Activated naive CD4-positive, alpha-beta T cell treated with anti-CD3 and anti-CD28 coated beads, Interleukin-2, amount 50 U/mL, for 24 hours (primary cell): ENCODE data around the gene ZNF761.
"Not testable (repeated sequence)": the region's sequence is repeated elsewhere in the genome, so short reads cannot be mapped to it uniquely, and the experiment has no call there.

Experiments used
- H3K27ac Mint-ChIP-seq: one replicate; pipeline ENCODE4 v1.8.0; 2021; ENCODE audit warnings: mild to moderate bottlenecking, mixed read lengths
- H3K27me3 Mint-ChIP-seq: one replicate; pipeline ENCODE4 v1.8.0; 2021; ENCODE audit warnings: mixed read lengths
- H3K36me3 Mint-ChIP-seq: one replicate; pipeline ENCODE4 v1.8.0; 2021; ENCODE audit warnings: mixed read lengths
- H3K4me1 Mint-ChIP-seq: one replicate; pipeline ENCODE4 v1.8.0; 2021; ENCODE audit warnings: mixed read lengths
- H3K4me3 Mint-ChIP-seq: one replicate; pipeline ENCODE4 v1.8.0; 2021; ENCODE audit warnings: mild to moderate bottlenecking, mixed read lengths
- H3K9me3 Mint-ChIP-seq: one replicate; pipeline ENCODE4 v1.8.0; 2021; ENCODE audit warnings: mixed read lengths

The ZNF761 gene

DNA sequence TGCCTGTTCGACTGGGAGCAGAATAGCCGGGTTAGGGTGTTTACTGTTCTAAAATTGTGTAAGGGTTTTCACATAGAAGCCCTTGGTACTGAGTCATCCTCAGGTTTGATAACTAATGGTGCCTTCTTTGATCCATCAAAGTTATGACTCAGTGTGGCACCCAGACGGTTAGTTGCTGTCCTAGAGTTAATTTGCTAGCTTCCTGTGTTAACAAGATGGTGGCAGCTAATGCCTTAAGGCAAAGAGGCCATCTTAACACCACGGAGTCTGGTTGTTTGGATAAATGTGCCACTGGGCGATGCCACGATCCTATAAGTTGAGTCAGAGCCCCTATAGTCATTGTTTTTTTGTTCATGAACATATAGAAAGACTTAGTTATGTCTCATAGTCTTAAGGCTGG, 43.7 kb downstream of the ZNF761 start:
- H3K27ac Mint-ChIP-seq, H3K4me3 Mint-ChIP-seq, H3K27me3 Mint-ChIP-seq, H3K9me3 Mint-ChIP-seq: not testable (repeated sequence)
- peaks cover 15% of the 10 kb centered on the region for H3K4me1 Mint-ChIP-seq
- H3K36me3 Mint-ChIP-seq = peaks cover 70% of the 10 kb centered on the region

- not testable (repeated sequence) for H3K27me3 Mint-ChIP-seq, H3K4me3 Mint-ChIP-seq, H3K4me1 Mint-ChIP-seq, H3K27ac Mint-ChIP-seq
- peaks cover 12% of the 10 kb centered on the region for H3K9me3 Mint-ChIP-seq
- peaks cover 77% of the 10 kb centered on the region for H3K36me3 Mint-ChIP-seq
These were observed 52.0 kb downstream of the ZNF761 start for GRCh38 chr19:53483751-53484150.

- H3K36me3 Mint-ChIP-seq = peaks cover 71% of the 10 kb centered on the region
- H3K4me1 Mint-ChIP-seq = no peaks in the 10 kb centered on the region
- no peak overlapping the region for H3K4me3 Mint-ChIP-seq
- no peak overlapping the region for H3K27ac Mint-ChIP-seq
- H3K27me3 Mint-ChIP-seq = no peaks in the 10 kb centered on the region
- peaks cover 7% of the 10 kb centered on the region for H3K9me3 Mint-ChIP-seq
These were observed 53.5 kb downstream of the ZNF761 start for GRCh38 chr19:53485046-53486004.

DNA sequence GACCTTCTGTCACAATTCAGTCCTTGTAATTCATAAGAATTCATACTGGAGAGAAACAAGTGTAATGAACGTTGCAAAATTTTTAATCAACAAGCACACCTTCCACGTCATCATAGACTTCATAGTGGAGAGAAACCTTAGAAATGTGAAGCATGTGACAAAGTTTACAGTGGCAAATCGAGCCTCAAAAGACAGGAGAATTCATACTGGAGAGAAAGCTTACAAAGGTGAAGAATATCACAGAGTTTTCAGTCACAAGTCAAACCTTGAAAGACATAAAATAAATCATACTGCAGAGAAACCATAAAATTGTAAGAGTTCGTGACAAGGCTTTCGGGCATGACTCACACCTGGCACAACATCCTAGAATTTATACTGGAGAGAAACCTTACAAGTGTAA, 60.4 kb downstream of the ZNF761 start:
- H3K4me3 Mint-ChIP-seq = no peak overlapping the region
- no peaks in the 10 kb centered on the region for H3K27me3 Mint-ChIP-seq
- no peaks in the 10 kb centered on the region for H3K4me1 Mint-ChIP-seq
- H3K27ac Mint-ChIP-seq = no peak overlapping the region
- H3K9me3 Mint-ChIP-seq = peaks cover 32% of the 10 kb centered on the region
- H3K36me3 Mint-ChIP-seq = peaks cover 61% of the 10 kb centered on the region

DNA sequence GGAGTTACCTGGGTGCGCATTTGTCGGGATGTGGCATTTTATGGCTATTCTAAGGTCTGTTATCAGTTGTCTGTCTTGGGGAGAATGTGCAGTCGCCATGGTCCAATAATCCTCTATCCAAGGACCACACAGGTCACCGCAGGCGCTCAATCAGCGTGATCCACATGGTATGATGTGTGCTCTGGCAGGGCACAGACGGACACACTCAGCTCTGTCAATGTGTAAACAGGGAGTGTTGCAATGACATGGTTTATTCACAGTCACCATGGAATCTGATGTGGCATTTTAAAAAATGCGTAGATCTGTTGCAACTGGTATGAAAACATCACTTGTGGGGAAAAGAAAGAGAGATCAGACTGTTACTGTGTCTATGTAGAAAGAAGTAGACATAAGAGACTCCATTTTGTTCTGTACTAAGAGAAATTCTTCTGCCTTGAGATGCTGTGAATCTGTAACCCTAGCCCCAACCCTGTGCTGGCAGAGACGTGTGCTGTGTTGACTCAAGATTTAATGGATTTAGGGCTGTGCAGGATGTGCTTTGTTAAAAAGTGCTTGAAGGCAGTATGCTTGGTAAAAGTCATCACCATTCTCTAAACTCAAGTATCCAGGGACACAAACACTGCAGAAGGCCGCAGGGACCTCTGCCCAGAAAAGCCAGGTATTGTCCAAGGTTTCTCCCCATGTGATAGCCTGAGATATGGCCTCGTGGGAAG, 65.7 kb downstream of the ZNF761 start:
- not testable (repeated sequence) for H3K27me3 Mint-ChIP-seq, H3K4me3 Mint-ChIP-seq, H3K27ac Mint-ChIP-seq, H3K4me1 Mint-ChIP-seq
- H3K9me3 Mint-ChIP-seq = peaks cover 22% of the 10 kb centered on the region
- H3K36me3 Mint-ChIP-seq = peaks cover 29% of the 10 kb centered on the region

- H3K4me3 Mint-ChIP-seq, H3K4me1 Mint-ChIP-seq, H3K27me3 Mint-ChIP-seq, H3K27ac Mint-ChIP-seq: not testable (repeated sequence)
- peaks cover 19% of the 10 kb centered on the region for H3K9me3 Mint-ChIP-seq
- H3K36me3 Mint-ChIP-seq = peaks cover 25% of the 10 kb centered on the region
These were observed 66.2 kb downstream of the ZNF761 start for GRCh38 chr19:53498024-53498395.

GRCh38 chr19:53503151-53503550, 71.4 kb downstream of the ZNF761 start:
- peaks cover 13% of the 10 kb centered on the region for H3K9me3 Mint-ChIP-seq
- H3K36me3 Mint-ChIP-seq, H3K4me3 Mint-ChIP-seq, H3K27me3 Mint-ChIP-seq, H3K27ac Mint-ChIP-seq, H3K4me1 Mint-ChIP-seq: not testable (repeated sequence)

GRCh38 chr19:53503671-53504364, 72.0 kb downstream of the ZNF761 start:
- not testable (repeated sequence) for H3K27me3 Mint-ChIP-seq, H3K4me3 Mint-ChIP-seq, H3K27ac Mint-ChIP-seq, H3K9me3 Mint-ChIP-seq, H3K36me3 Mint-ChIP-seq, H3K4me1 Mint-ChIP-seq

GRCh38 chr19:53504365-53504703, 72.5 kb downstream of the ZNF761 start:
- not testable (repeated sequence) for H3K4me1 Mint-ChIP-seq, H3K9me3 Mint-ChIP-seq, H3K27ac Mint-ChIP-seq

DNA sequence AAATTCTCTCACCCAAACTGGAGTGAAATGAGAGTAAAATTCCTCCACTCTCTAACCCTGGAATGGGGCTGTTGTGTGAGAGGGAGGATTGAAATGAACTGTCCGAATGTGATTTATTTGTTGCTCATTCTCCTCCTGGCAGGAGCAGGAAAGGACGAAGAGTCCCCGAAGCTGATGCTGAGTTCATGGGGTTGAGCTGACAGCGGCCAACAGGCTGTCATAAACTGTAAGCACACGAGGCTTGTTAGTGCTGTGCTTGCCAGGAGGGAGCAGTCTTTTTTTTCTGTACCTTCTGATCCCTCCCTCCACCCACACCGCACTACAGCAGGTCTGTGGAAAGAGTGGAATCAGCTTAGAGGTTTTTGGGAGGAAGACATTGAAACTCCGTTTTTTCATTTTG, 73.1 kb downstream of the ZNF761 start:
- Mint-ChIP-seq H3K27ac (no peak overlapping the region), H3K4me1 (no peaks in the 10 kb centered on the region), H3K27me3 (peaks cover 7% of the 10 kb centered on the region), H3K36me3 (peaks cover 5% of the 10 kb centered on the region), H3K4me3 (no peak overlapping the region), H3K9me3 (peaks cover 9% of the 10 kb centered on the region)

More at GRCh38 chr19:53504365-53504703, 72.5 kb downstream of the ZNF761 start:
- not testable (repeated sequence) for H3K36me3 Mint-ChIP-seq, H3K4me3 Mint-ChIP-seq, H3K27me3 Mint-ChIP-seq

DNA sequence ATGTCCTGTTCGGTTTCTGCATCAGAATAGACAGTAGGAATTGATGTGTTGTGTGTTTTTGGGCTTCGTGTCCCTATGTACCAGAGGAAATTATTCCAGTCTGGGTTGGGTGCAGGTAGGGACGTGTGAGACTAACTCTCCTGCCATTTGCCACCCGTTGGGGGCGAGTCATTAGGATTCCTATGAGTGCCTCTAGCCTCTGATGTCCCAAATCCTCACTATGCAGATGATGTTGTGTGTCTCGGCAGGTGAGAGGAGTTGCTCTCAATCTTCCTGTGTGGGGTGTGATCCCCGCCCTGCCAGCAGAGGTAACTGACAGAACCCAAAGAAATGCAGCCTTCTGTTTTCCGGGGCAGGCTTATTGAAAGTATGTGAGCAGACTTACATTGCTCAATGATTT, 74.9 kb downstream of the ZNF761 start:
- H3K4me3 Mint-ChIP-seq = no peak overlapping the region
- H3K4me1 Mint-ChIP-seq = no peaks in the 10 kb centered on the region
- H3K36me3 Mint-ChIP-seq = peaks cover 2% of the 10 kb centered on the region
- no peak overlapping the region for H3K27ac Mint-ChIP-seq
- peaks cover 4% of the 10 kb centered on the region for H3K27me3 Mint-ChIP-seq
- H3K9me3 Mint-ChIP-seq = peaks cover 4% of the 10 kb centered on the region
